Activated naive CD8-positive, alpha-beta T cell (primary cell): ENCODE data around the gene RPS6KA4.
"Not testable (repeated sequence)": the region's sequence is repeated elsewhere in the genome, so short reads cannot be mapped to it uniquely, and the experiment has no call there.

Experiments
- H3K27ac Mint-ChIP-seq: one replicate; pipeline ENCODE4 v1.8.0; 2021; ENCODE audit warnings: mixed read lengths
- H3K27me3 Mint-ChIP-seq: one replicate; pipeline ENCODE4 v1.8.0; 2021; ENCODE audit warnings: mixed read lengths
- H3K36me3 Mint-ChIP-seq: one replicate; pipeline ENCODE4 v1.8.0; 2021; ENCODE audit warnings: mixed read lengths
- H3K4me1 Mint-ChIP-seq: one replicate; pipeline ENCODE4 v1.8.0; 2021; ENCODE audit warnings: low read depth, mixed read lengths
- H3K4me3 Mint-ChIP-seq: one replicate; pipeline ENCODE4 v1.8.0; 2021; ENCODE audit warnings: mild to moderate bottlenecking, mixed read lengths
- H3K9me3 Mint-ChIP-seq: one replicate; pipeline ENCODE4 v1.8.0; 2021; ENCODE audit warnings: low read depth, mixed read lengths

RPS6KA4 gene

GRCh38 chr11:64358907-64359711 is at the start of gene RPS6KA4:
Gene RPS6KA4 (plus strand): TSS chr11:64359162. CDS start chr11:64359236, 74 bp downstream.
- no peaks in the 10 kb centered on the region for H3K36me3 Mint-ChIP-seq
- H3K4me3 Mint-ChIP-seq, result peak within 1 kb of the TSS; percentile 90
- peak within 1 kb of the TSS; percentile 50 for H3K27ac Mint-ChIP-seq

GRCh38 chr11:64312947-64313346 is 46.0 kb upstream of the RPS6KA4 start:
- Mint-ChIP-seq H3K36me3 (peaks cover 10% of the 10 kb centered on the region), H3K4me3 (no peak overlapping the region)

More at GRCh38 chr11:64358907-64359711, at the start of gene RPS6KA4:
- Mint-ChIP-seq H3K27me3 (no peaks in the 10 kb centered on the region), H3K4me1 (peaks cover 24% of the 10 kb centered on the region), H3K9me3 (no peaks in the 10 kb centered on the region)

GRCh38 chr11:64313491-64314145 is 45.3 kb upstream of the RPS6KA4 start:
- peaks cover 33% of the 10 kb centered on the region for H3K4me1 Mint-ChIP-seq
- H3K4me3 Mint-ChIP-seq, result no peak overlapping the region
- peaks cover 10% of the 10 kb centered on the region for H3K36me3 Mint-ChIP-seq
- peak overlapping the region; percentile 66 for H3K27ac Mint-ChIP-seq
- H3K27me3 Mint-ChIP-seq, result no peaks in the 10 kb centered on the region
- H3K9me3 Mint-ChIP-seq, result no peaks in the 10 kb centered on the region

More at GRCh38 chr11:64312947-64313346, 46.0 kb upstream of the RPS6KA4 start:
- Mint-ChIP-seq H3K9me3 (no peaks in the 10 kb centered on the region), H3K27ac (peak overlapping the region; percentile 66), H3K4me1 (peaks cover 33% of the 10 kb centered on the region), H3K27me3 (no peaks in the 10 kb centered on the region)

- Mint-ChIP-seq H3K4me1 (peaks cover 38% of the 10 kb centered on the region), H3K36me3 (peaks cover 10% of the 10 kb centered on the region), H3K4me3 (peak overlapping the region; percentile 44), H3K27me3 (no peaks in the 10 kb centered on the region), H3K9me3 (no peaks in the 10 kb centered on the region), H3K27ac (peak overlapping the region; percentile 66)
Measured at GRCh38 chr11:64314146-64314804, 44.7 kb upstream of the RPS6KA4 start.

GRCh38 chr11:64314805-64315561 is 44.0 kb upstream of the RPS6KA4 start:
- Mint-ChIP-seq H3K27ac (peak overlapping the region; percentile 66), H3K27me3 (no peaks in the 10 kb centered on the region), H3K4me1 (peaks cover 38% of the 10 kb centered on the region), H3K9me3 (no peaks in the 10 kb centered on the region), H3K36me3 (peaks cover 10% of the 10 kb centered on the region), H3K4me3 (peak overlapping the region; percentile 60)

GRCh38 chr11:64315667-64316526 is 43.1 kb upstream of the RPS6KA4 start:
- H3K27me3 Mint-ChIP-seq, H3K9me3 Mint-ChIP-seq: not testable (repeated sequence)
- H3K4me3 Mint-ChIP-seq, result peak overlapping the region; percentile 97
- peaks cover 10% of the 10 kb centered on the region for H3K36me3 Mint-ChIP-seq
- peak overlapping the region; percentile 99 for H3K27ac Mint-ChIP-seq
- H3K4me1 Mint-ChIP-seq, result peaks cover 39% of the 10 kb centered on the region

- peaks cover 10% of the 10 kb centered on the region for H3K36me3 Mint-ChIP-seq
- H3K27ac Mint-ChIP-seq, result peak overlapping the region; percentile 99
- no peaks in the 10 kb centered on the region for H3K9me3 Mint-ChIP-seq
- no peaks in the 10 kb centered on the region for H3K27me3 Mint-ChIP-seq
- peaks cover 38% of the 10 kb centered on the region for H3K4me1 Mint-ChIP-seq
- peak overlapping the region; percentile 97 for H3K4me3 Mint-ChIP-seq
Measured at GRCh38 chr11:64316672-64317324, 42.2 kb upstream of the RPS6KA4 start.

- H3K36me3 Mint-ChIP-seq, result peaks cover 10% of the 10 kb centered on the region
- H3K9me3 Mint-ChIP-seq, result no peaks in the 10 kb centered on the region
- peak within 1 kb of the TSS; percentile 99 for H3K27ac Mint-ChIP-seq
- H3K27me3 Mint-ChIP-seq, result no peaks in the 10 kb centered on the region
- peak within 1 kb of the TSS; percentile 97 for H3K4me3 Mint-ChIP-seq
- peaks cover 37% of the 10 kb centered on the region for H3K4me1 Mint-ChIP-seq
Measured at GRCh38 chr11:64317325-64317960, 41.5 kb upstream of the RPS6KA4 start, which contains the start of gene TRMT112. Gene TRMT112 (minus strand): TSS chr11:64317559. CDS start chr11:64317526, 33 bp downstream.

GRCh38 chr11:64317961-64318765 is 40.8 kb upstream of the RPS6KA4 start, which contains the start of gene PRDX5:
Gene PRDX5 (plus strand): TSS chr11:64318121. CDS start chr11:64318216, 95 bp downstream.
- H3K27me3 Mint-ChIP-seq, result no peaks in the 10 kb centered on the region
- H3K4me1 Mint-ChIP-seq, result peaks cover 30% of the 10 kb centered on the region
- no peaks in the 10 kb centered on the region for H3K9me3 Mint-ChIP-seq
- peak within 1 kb of the TSS; percentile 99 for H3K27ac Mint-ChIP-seq
- peaks cover 8% of the 10 kb centered on the region for H3K36me3 Mint-ChIP-seq
- H3K4me3 Mint-ChIP-seq, result peak within 1 kb of the TSS; percentile 97

GRCh38 chr11:64318766-64319761 is 39.9 kb upstream of the RPS6KA4 start:
- H3K27me3 Mint-ChIP-seq, result no peaks in the 10 kb centered on the region
- peak overlapping the region; percentile 97 for H3K4me3 Mint-ChIP-seq
- H3K36me3 Mint-ChIP-seq, result peaks cover 8% of the 10 kb centered on the region
- peak overlapping the region; percentile 77 for H3K27ac Mint-ChIP-seq
- peaks cover 28% of the 10 kb centered on the region for H3K4me1 Mint-ChIP-seq
- no peaks in the 10 kb centered on the region for H3K9me3 Mint-ChIP-seq

- Mint-ChIP-seq H3K27me3 (no peaks in the 10 kb centered on the region), H3K36me3 (peaks cover 8% of the 10 kb centered on the region), H3K4me1 (peaks cover 23% of the 10 kb centered on the region), H3K27ac (no peak overlapping the region), H3K9me3 (no peaks in the 10 kb centered on the region), H3K4me3 (no peak overlapping the region)
Measured at GRCh38 chr11:64320556-64320955, 38.4 kb upstream of the RPS6KA4 start.
